K562 (cell line): ENCODE results near the gene ERN1. TPM values are rescaled to one million over a fixed set of nuclear protein-coding genes. Genes with fewer than 3 reads are reported as not detected.
A peak's percentile ranks its signal among the peaks of the same experiment; 100 is the strongest.

Source experiments
- ARID4B ChIP-seq: sonication (generic); formaldehyde crosslinking; IDR thresholded peaks from 2 replicates; pipeline ENCODE4 v1.8.0; 2022; ENCODE audit warnings: mild to moderate bottlenecking, missing genetic modification reagents
- CHD2 ChIP-seq: IDR thresholded peaks from 2 replicates; pipeline ENCODE4 v1.6.1; 2011; ENCODE audit warnings: low read depth, low read length
- CHD7 ChIP-seq: fragments of 200-600 bp; sonication (generic); IDR thresholded peaks from one replicate; pipeline ENCODE4 v1.6.1; 2012; ENCODE audit warnings: mild to moderate bottlenecking, low read depth, low read length, inconsistent platforms
- FIP1L1 ChIP-seq: fragments of 200-400 bp; formaldehyde crosslinking; IDR thresholded peaks from 2 replicates; pipeline ENCODE4 v1.6.1; 2018; ENCODE audit warnings: mild to moderate bottlenecking, low read depth, low read length; ENCODE audit not compliant: poor library complexity, severe bottlenecking
- KLF6 ChIP-seq: fragments of 250-450 bp; sonication (Bioruptor Pico); IDR thresholded peaks from 2 replicates; pipeline ENCODE4 v1.4.0; 2020; ENCODE audit warnings: mild to moderate bottlenecking, moderate library complexity, borderline replicate concordance
- POLR2B ChIP-seq: fragments of 450-650 bp; IDR thresholded peaks from 2 replicates; pipeline ENCODE4 v1.6.1; 2018; ENCODE audit warnings: low read depth; ENCODE audit not compliant: partially characterized antibody
- PRMT5 ChIP-seq: sonication (generic); formaldehyde crosslinking; IDR thresholded peaks from 2 replicates; pipeline ENCODE4 v1.5.0; 2020; ENCODE audit warnings: missing genetic modification reagents
- RBBP5 ChIP-seq: fragments of 200-600 bp; sonication (generic); IDR thresholded peaks from 2 replicates; pipeline ENCODE4 v1.6.1; 2012; ENCODE audit warnings: borderline replicate concordance, mild to moderate bottlenecking, low read length, control low read depth, inconsistent platforms; ENCODE audit not compliant: insufficient read depth, poor library complexity, severe bottlenecking
- STAT5A ChIP-seq: IDR thresholded peaks from 2 replicates; pipeline ENCODE4 v1.6.1; 2012; ENCODE audit warnings: low read length, inconsistent platforms, borderline replicate concordance
- TEAD1 ChIP-seq, 2 experiments: fragments of 450-650 bp in 1 of 2; sonication (generic) in 1 of 2; formaldehyde crosslinking; IDR thresholded peaks; 2 replicates each; pipeline versions ENCODE4 v1.4.0 to v1.8.0; 2020 to 2022; ENCODE audit warnings: mild to moderate bottlenecking in 2 of 2, missing genetic modification reagents in 1 of 2
- polyA plus RNA-seq, 8 experiments: library from polyadenylated mRNA; depleted of rRNA in 4 of 8; stranded (reverse) in 5 of 8; unstranded in 3 of 8; fragments of >200 nt; fragmentation: Nextera tagmentation in 2 of 8; fragmentation: Illumina TruSeq in 1 of 8; extraction: Ambion mirVana in 2 of 8; extraction: Trizol in 1 of 8; gene quantifications; 2 replicates each; pipeline versions ENCODE4 v1.2.1 to v1.2.3, GENCODE V29; 2011 to 2014; ENCODE audit warnings: inconsistent platforms in 1 of 8, missing spikeins in 1 of 8
- total RNA-seq, 7 experiments: library from RNA; depleted of rRNA in 6 of 7; stranded (reverse); fragments of >200 nt in 6 of 7; fragmentation: Illumina TruSeq in 2 of 7; extraction: Trizol in 2 of 7; gene quantifications; 2 replicates each; pipeline versions ENCODE4 v1.2.1 to v1.2.3, GENCODE V29; 2011 to 2021; ENCODE audit warnings: low replicate concordance in 1 of 7

Gene ERN1
- total and polyA plus RNA-seq, 9 of the 15 experiments (the other 6 are each of a cell fraction or from before 2014, with no cell fraction given), result 2.1 to 22.5 (median 7.3) TPM

- TF ChIP-seq ARID4B (CRISPR knock-in tag) (0 out of 2 replicates have a peak, but pooled peaks have one; percentile 4), TEAD1 (CRISPR knock-in tag; IDR thresholded peaks at IDR 0.05) (peak in 1 of 2 experiments; percentile 65; a peak in 2 of 4 replicates), STAT5A (no peak), FIP1L1 (peak; percentile 50), CHD7 (peak; percentile 59), POLR2B (peak; percentile 27), KLF6 (CRISPR knock-in tag) (no peak), PRMT5 (CRISPR knock-in tag) (0 out of 2 replicates have a peak, but pooled peaks have one; percentile 1), RBBP5 (peak; percentile 8), CHD2 (peak; percentile 37; the same call in 1 of the 2 replicates)
These were observed 16.6 kb upstream of the ERN1 start (continued) for GRCh38 chr17:64146418-64147109.
